Esophagus squamous epithelium (tissue), 4 donors: ENCODE measurements around the gene ARL4A.

Source experiments
- CTCF ChIP-seq, 6 experiments: fragments of 450-650 bp in 4 of 6; fragments of 200-600 bp in 2 of 6; sonication (generic) in 2 of 6; IDR thresholded peaks; one replicate each; pipeline ENCODE4 v1.5.1; 2016 to 2019; ENCODE audit warnings: antibody characterized with exemption in 6 of 6, mild to moderate bottlenecking in 4 of 6, moderate library complexity in 4 of 6
- POLR2A ChIP-seq, 4 donors: fragments of 450-650 bp; IDR thresholded peaks; one replicate each; pipeline ENCODE4 v1.6.1; 2017; ENCODE audit warnings: antibody characterized with exemption in 4 of 4, mild to moderate bottlenecking in 4 of 4, moderate library complexity in 3 of 4

- TF ChIP-seq CTCF (IDR thresholded peaks at IDR 0.05) (no peak), POLR2A (IDR thresholded peaks at IDR 0.05) (no peak)
Measured at GRCh38 chr7:12674053-12674452, 13.4 kb upstream of the ARL4A start.
